Tibial nerve (tissue), 4 donors: Measurements from ENCODE around the gene TMCO6. TPM values are rescaled to one million over a fixed set of nuclear protein-coding genes. Genes with fewer than 3 reads are reported as not detected.

Experiments used
- DNase-seq, 2 donors: peaks; one replicate each; pipeline ENCODE4 v3.0.0-alpha.2; 2019; ENCODE audit warnings: low spot score in 2 of 2
- H3K27ac ChIP-seq, 4 donors: fragments of 200-600 bp; sonication (generic) in 3 of 4; one replicate each; pipeline ENCODE4 v1.5.1; 2017 to 2019; ENCODE audit warnings: mild to moderate bottlenecking in 1 of 4
- H3K27me3 ChIP-seq, 2 donors: fragments of 200-600 bp; sonication (generic) in 1 of 2; one replicate each; pipeline versions ENCODE4 v1.5.1 to v1.6.0; 2017 to 2019
- H3K36me3 ChIP-seq, 3 donors: fragments of 200-600 bp; sonication (generic); one replicate each; pipeline ENCODE4 v1.5.1; 2018 to 2019
- H3K4me1 ChIP-seq, 4 donors: fragments of 200-600 bp; sonication (generic) in 3 of 4; one replicate each; pipeline ENCODE4 v1.5.1; 2017 to 2019
- H3K4me3 ChIP-seq, 4 donors: fragments of 200-600 bp; sonication (generic) in 3 of 4; one replicate each; pipeline ENCODE4 v1.5.1; 2017 to 2019; ENCODE audit warnings: mild to moderate bottlenecking in 1 of 4, moderate library complexity in 1 of 4
- H3K9me3 ChIP-seq, 4 donors: fragments of 200-600 bp; sonication (generic) in 3 of 4; one replicate each; pipeline ENCODE4 v1.5.1; 2017 to 2019
- EP300 ChIP-seq, 2 donors: sonication (generic); formaldehyde crosslinking; IDR thresholded peaks; one replicate each; pipeline ENCODE4 v1.6.1; 2017; ENCODE audit warnings: antibody characterized with exemption in 2 of 2, mild to moderate bottlenecking in 1 of 2
- POLR2A ChIP-seq, 2 donors: fragments of 450-650 bp; IDR thresholded peaks; one replicate each; pipeline ENCODE4 v1.6.1; 2017; ENCODE audit warnings: antibody characterized with exemption in 2 of 2, mild to moderate bottlenecking in 2 of 2, moderate library complexity in 2 of 2
- WGBS, 2 donors: methylation state at CpG; one replicate each; pipeline ENCODE4 v1.1.5; 2018; 5-methylcytosine and 5-hydroxymethylcytosine counted together
- total RNA-seq, 4 donors: library from RNA; depleted of rRNA; stranded (reverse); fragments of >200 nt; gene quantifications; one replicate each; pipeline ENCODE4 v1.1.0, GENCODE V29; 2016
- TF ChIP-seq, protein P1 (sequence below), 5 experiments: fragments of 200-600 bp in 3 of 5; fragments of 450-650 bp in 2 of 5; sonication (generic) in 3 of 5; IDR thresholded peaks; one replicate each; pipeline ENCODE4 v1.5.1; 2016 to 2019; ENCODE audit warnings: antibody characterized with exemption in 5 of 5, mild to moderate bottlenecking in 3 of 5, moderate library complexity in 2 of 5

TMCO6 gene
- total RNA-seq, 4 donors from 2014 or later, result 72.8 to 129 (median 93.0) TPM

DNA sequence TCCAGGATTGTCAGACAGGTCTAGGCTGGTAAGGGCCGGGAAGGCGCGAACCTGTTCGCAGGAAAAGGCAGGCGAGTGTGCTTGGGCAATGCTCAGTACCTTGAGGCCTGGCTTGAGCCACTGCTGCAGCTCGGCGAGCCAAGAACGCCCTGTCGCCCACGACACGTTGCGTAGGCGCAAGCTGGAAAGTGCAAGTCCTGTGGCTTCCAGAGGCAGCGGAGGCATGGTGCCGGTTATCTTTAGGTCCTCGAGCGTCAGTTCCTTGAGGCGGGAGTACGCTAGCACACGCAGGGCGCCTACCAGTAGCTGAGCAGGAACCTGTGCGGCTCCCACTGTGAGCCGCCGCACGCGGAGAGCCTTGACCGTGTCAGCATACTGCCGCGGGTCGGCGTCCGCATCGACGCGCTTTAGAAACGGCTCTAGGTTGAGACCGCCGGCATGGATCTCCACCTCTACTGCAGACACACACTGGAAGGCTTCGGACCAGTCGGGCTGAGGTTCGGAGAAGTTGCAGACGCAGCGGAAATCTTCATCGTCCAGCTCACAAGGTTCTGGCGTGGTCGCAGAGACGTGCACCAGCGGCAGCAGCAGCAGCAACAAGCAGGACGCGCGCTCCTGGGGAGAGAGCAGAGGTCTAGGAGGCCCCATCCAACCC lies 6.8 kb upstream of the TMCO6 start:
- DNase-seq, result peak; percentile 23 to 25
- Histone ChIP-seq H3K4me3 (peak overlapping the region; percentile 30 to 65 (median 58)), H3K36me3 (no peaks in the 10 kb centered on the region), H3K4me1 (peaks cover 0 to 22% (median 5%) of the 10 kb centered on the region in 4 donors), H3K9me3 (no peaks in the 10 kb centered on the region), H3K27ac (peak overlapping the region in 3 of 4 donors; percentile 30 to 82 (median 80)), H3K27me3 (no peaks in the 10 kb centered on the region)
- TF ChIP-seq EP300 (IDR thresholded peaks at IDR 0.05) (peak in 1 of 2 donors; percentile 55), POLR2A (IDR thresholded peaks at IDR 0.05) (no peak)
- TF ChIP-seq, protein P1, sequence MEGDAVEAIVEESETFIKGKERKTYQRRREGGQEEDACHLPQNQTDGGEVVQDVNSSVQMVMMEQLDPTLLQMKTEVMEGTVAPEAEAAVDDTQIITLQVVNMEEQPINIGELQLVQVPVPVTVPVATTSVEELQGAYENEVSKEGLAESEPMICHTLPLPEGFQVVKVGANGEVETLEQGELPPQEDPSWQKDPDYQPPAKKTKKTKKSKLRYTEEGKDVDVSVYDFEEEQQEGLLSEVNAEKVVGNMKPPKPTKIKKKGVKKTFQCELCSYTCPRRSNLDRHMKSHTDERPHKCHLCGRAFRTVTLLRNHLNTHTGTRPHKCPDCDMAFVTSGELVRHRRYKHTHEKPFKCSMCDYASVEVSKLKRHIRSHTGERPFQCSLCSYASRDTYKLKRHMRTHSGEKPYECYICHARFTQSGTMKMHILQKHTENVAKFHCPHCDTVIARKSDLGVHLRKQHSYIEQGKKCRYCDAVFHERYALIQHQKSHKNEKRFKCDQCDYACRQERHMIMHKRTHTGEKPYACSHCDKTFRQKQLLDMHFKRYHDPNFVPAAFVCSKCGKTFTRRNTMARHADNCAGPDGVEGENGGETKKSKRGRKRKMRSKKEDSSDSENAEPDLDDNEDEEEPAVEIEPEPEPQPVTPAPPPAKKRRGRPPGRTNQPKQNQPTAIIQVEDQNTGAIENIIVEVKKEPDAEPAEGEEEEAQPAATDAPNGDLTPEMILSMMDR (IDR thresholded peaks at IDR 0.05), result no peak
- 1 to 4% methylated on average over 9 to 22 of the region's 51 CpGs for WGBS, 2 donors

- peak; percentile 19 to 52 for DNase-seq
- TF ChIP-seq, protein P1 (IDR thresholded peaks at IDR 0.05), result no peak
- no peak for TF ChIP-seq EP300 (IDR thresholded peaks at IDR 0.05)
- no peak for TF ChIP-seq POLR2A (IDR thresholded peaks at IDR 0.05)
Observed at GRCh38 chr5:140633021-140633471, 6.2 kb upstream of the TMCO6 start, which contains the start of gene CD14. TSS of gene CD14 (minus strand) at chr5:140633175. CDS start at chr5:140633071, 104 bp downstream.

GRCh38 chr5:140633501-140633900 lies 5.8 kb upstream of the TMCO6 start:
- no peak for DNase-seq
- no peaks in the 10 kb centered on the region for H3K27me3 ChIP-seq
- TF ChIP-seq POLR2A (IDR thresholded peaks at IDR 0.05) (no peak), EP300 (IDR thresholded peaks at IDR 0.05) (no peak)
- TF ChIP-seq, protein P1 (IDR thresholded peaks at IDR 0.05), result no peak
- H3K4me3 ChIP-seq, result peak overlapping the region in 1 of 4 donors; percentile 57
- H3K4me1 ChIP-seq, result peaks cover 0 to 23% (median 5%) of the 10 kb centered on the region in 4 donors
- H3K27ac ChIP-seq, result peak overlapping the region in 3 of 4 donors; percentile 30 to 82 (median 80)
- WGBS, 2 donors, result 91 to 92% methylated on average over 2 of the region's 2 CpGs
- H3K9me3 ChIP-seq, result no peaks in the 10 kb centered on the region
- no peaks in the 10 kb centered on the region for H3K36me3 ChIP-seq

More at GRCh38 chr5:140633021-140633471, 6.2 kb upstream of the TMCO6 start, which contains the start of gene CD14:
- Histone ChIP-seq H3K36me3 (no peaks in the 10 kb centered on the region), H3K27me3 (no peaks in the 10 kb centered on the region), H3K27ac (peak within 1 kb of the TSS in 3 of 4 donors; percentile 30 to 82 (median 80)), H3K4me1 (peaks cover 0 to 22% (median 5%) of the 10 kb centered on the region in 4 donors), H3K9me3 (no peaks in the 10 kb centered on the region), H3K4me3 (peak within 1 kb of the TSS; percentile 30 to 65 (median 58))
- WGBS, 2 donors, result 2 to 13% methylated on average over 16 of the region's 16 CpGs

GRCh38 chr5:140634103-140634502 lies 5.1 kb upstream of the TMCO6 start:
- Histone ChIP-seq H3K27me3 (no peaks in the 10 kb centered on the region), H3K9me3 (no peaks in the 10 kb centered on the region), H3K4me1 (peaks cover 0 to 27% (median 9%) of the 10 kb centered on the region in 4 donors), H3K36me3 (no peaks in the 10 kb centered on the region), H3K4me3 (no peak overlapping the region), H3K27ac (no peak overlapping the region)
- TF ChIP-seq, protein P1 (IDR thresholded peaks at IDR 0.05), result no peak
- TF ChIP-seq EP300 (IDR thresholded peaks at IDR 0.05), result no peak
- no peak for TF ChIP-seq POLR2A (IDR thresholded peaks at IDR 0.05)
- no peak for DNase-seq
- 49 to 64% methylated on average over 3 of the region's 3 CpGs for WGBS, 2 donors
